Omental fat pad (tissue), 4 donors: Measurements from ENCODE around the gene ANTXR2. TPM values are rescaled to one million over a fixed set of nuclear protein-coding genes. Genes with fewer than 3 reads are reported as not detected.

ENCODE experiments used
- ATAC-seq: fragments of 150-250 bp; one replicate; pipeline ENCODE4 v1.9.1; 2016; ENCODE audit warnings: mild to moderate bottlenecking, moderate library complexity; ENCODE audit not compliant: low FRiP score
- DNase-seq: peaks from one replicate; pipeline ENCODE4 v3.0.0-alpha.2; 2019; ENCODE audit warnings: low spot score
- CTCF ChIP-seq, 3 donors: fragments of 450-650 bp; IDR thresholded peaks; one replicate each; pipeline ENCODE4 v1.5.1; 2016 to 2017; ENCODE audit warnings: antibody characterized with exemption in 3 of 3, mild to moderate bottlenecking in 3 of 3, moderate library complexity in 2 of 3
- total RNA-seq, 4 donors: library from RNA; depleted of rRNA; stranded (reverse); fragments of >200 nt; gene quantifications; one replicate each; pipeline ENCODE4 v1.1.0, GENCODE V29; 2016

Gene ANTXR2
- total RNA-seq, 4 donors from 2014 or later, result 86.7 to 208 (median 139) TPM

GRCh38 chr4:79852305-79852730 lies 220.7 kb downstream of the ANTXR2 start:
- no peak for TF ChIP-seq CTCF (IDR thresholded peaks at IDR 0.05)
- ATAC-seq (peak; percentile 45), DNase-seq (no peak)

- DNase-seq (no peak), ATAC-seq (peak; percentile 37)
- TF ChIP-seq CTCF (IDR thresholded peaks at IDR 0.05), result no peak
Observed at GRCh38 chr4:79851625-79852304, 221.3 kb downstream of the ANTXR2 start.

Other genes starting within 250 kb of the ANTXR2 start
- gene PRDM8, start 124.3 kb upstream of the ANTXR2 start, total RNA-seq, result 1 to 10 TPM; 1.4 to 5.2 (median 3.2) TPM
- gene FGF5, start 193.4 kb upstream of the ANTXR2 start, total RNA-seq, result under 1 TPM in 1 of 4 donors, not detected in 3; 0.09 TPM